KBM-7 (cell line): ENCODE measurements around the gene CAST.

Source experiments
- DNase-seq: peaks from one replicate; pipeline ENCODE4 v3.0.0-alpha.2; 2015
- in situ Hi-C: fragments of 300-500 bp; cut with MboI; formaldehyde crosslinking; loops from 2 replicates; pipeline ENCODE4 v1.14.3; 2020; ENCODE audit warnings: low sequenced_read_pairs, low pct_unique_long_range_greater_than_20kb, mixed read lengths

CAST gene

DNA sequence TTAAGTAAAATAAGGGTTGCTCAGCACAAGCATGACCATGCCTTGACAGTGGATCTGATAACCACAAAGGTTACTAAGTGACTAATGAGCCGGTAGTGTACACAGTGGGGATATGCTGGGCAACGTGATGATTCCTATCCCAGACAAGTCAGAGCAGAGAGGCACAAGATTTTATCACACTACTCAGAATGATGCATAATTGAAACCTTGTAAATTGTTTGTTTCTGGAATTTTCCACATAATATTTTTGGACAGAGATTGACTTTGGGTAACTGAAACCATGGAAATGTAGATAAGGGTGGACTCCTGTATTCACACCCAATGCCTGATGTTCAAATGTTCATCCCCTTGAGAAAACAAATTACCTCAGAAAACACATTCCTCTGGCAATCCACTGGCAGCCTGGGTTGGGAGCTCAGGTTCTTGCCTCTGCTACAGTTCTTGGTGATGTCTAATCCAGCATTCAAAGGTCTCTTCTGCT, 161.8 kb downstream of the CAST start:
- DNase-seq, result no peak

More for the DNA sequence above, 161.8 kb downstream of the CAST start:
- in situ Hi-C loops, result no loop called here
